Stimulated activated naive CD4-positive, alpha-beta T cell treated with Interleukin-2 at 50 U/mL for 16 hours (primary cell): ENCODE data around the gene SLC39A3.
"Not testable (repeated sequence)": the region's sequence is repeated elsewhere in the genome, so short reads cannot be mapped to it uniquely, and the experiment has no call there.

Experiments used
- DNase-seq: peaks from one replicate; lab custom pipeline; 2025; lab: John Stamatoyannopoulos, UW

The SLC39A3 gene

DNA sequence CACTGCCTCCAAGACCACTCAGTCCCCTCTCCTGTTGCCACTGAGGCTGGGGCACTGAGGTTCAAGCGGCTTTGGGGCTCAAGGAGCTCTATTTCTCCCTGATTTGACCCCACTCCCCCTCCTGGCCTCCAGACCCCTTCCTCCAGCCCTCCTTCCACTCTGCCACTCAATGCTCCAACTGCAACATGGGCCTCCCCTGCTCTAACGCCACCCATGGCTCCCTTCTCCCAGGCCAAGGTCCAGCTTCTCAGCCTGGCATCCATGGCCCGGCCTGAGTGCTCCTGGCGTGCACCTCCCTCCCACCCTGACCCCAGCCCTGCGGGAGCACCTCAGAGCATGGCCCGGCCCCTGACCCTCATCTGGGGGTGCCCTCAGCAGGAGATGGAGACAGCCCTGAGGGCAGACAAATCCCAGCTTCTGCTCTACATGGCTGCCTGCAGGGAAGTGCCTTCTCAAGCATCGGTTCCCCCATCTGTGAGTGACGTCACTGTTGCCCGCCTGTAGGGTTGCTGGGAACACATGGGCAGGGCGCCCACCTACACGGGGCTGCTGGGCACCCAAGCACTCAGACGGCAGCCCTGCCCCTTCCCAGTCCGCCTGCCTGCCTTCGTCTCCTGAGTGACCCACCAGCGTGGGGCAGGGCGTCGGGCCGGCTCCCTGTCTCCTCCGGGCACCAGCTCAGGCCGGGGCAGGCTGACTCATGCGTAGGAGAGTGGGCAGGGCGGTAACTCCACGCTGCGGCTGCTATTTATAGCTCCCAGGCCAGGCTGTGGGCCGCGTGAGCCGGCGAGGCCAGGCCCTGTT lies 17.1 kb downstream of the SLC39A3 start:
- DNase-seq, result no peak

DNA sequence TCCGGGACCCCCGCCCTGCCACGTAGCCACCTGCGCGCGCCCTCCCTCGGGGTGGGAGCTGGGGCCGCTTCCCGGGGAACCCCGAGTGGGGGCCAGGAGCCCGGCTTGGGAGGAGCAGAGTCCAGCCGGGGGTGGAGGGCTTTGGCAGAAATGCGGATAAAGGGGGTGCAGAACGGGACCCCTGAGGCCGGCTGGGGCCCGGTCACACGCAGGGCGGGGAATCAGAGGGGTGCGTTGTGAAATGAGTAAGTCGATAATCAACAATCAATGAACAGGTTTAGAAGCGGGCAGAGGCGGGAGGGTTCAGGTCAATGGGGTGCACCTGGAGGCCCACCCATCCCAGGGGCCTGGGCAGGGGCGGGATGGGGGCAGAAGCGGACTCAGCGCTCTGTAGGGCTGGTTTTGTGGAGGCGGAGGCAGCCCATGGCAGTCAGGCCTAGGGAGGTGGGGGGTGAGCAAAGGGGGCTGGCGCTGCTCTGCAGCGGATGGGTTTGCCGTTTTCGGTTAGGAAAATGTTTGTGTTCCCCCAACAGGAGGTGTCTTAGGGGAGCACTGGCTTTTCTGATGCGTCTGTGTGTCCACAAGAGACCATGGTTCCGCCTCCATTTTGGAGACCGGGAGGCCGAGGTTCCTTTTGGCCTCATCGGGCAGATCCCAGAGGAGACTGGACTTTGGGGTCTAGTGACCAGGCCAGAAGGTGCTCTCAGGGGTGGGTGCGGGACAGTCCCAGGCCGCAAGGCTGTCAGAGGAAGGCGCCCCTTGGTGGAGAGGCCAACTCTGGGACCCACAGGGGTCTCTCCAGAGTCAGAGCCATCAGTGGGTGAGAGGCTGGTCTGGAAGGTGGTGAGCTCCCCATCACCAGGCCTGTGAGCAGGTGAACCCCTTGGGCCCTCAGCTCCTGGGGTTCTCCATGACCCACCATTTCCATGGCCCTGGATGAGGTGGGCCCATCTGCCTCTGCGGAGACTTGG lies 18.0 kb downstream of the SLC39A3 start:
- no peak for DNase-seq

DNA sequence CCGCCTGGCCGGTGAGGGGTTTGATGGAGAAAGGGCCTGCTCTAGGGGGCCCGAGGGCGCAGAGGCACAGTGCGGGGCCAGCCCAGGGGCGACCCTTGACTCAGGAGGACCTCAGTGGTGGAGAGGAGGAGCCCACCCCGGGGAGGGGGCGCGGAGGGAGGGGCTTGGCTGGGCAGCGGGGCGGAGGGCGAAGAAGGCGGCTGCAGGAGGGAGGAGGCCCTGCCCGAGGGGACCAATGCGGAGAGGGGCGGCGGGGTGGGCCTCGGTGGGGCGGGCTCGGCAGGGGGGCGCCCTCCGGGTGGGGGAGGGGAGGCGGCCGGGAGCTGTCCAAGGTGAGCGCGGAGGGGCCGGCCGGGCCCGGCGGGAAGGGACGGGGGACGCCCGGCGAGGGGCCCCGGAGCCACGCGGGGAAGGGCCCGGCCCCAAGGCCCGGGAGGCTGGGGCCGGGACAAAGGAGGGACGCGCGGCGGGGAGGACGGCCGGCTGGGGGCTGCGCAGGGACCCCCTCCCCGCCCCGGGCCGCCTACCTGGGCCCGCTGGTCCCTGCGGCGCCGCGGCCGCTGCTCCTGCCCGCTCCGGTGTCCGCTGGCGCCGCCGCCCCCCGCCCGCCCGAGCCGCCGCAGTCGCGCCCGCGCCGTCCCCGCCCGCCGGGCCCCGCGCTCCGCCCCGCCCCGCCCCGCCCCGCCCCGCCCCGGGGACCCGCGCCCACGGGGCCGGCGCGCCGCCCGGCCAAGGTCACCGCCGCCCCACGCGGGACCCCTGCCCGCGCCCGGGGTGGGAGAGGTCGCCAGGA lies 18.8 kb downstream of the SLC39A3 start, which contains the start of gene DIRAS1:
Gene DIRAS1 (minus strand): TSS at position 596 of the 793 bp plus-strand sequence. CDS start 3,566 bp downstream, outside the sequence.
- DNase-seq, result no peak

GRCh38 chr19:2719920-2720776 lies 19.7 kb downstream of the SLC39A3 start:
- no peak for DNase-seq

DNA sequence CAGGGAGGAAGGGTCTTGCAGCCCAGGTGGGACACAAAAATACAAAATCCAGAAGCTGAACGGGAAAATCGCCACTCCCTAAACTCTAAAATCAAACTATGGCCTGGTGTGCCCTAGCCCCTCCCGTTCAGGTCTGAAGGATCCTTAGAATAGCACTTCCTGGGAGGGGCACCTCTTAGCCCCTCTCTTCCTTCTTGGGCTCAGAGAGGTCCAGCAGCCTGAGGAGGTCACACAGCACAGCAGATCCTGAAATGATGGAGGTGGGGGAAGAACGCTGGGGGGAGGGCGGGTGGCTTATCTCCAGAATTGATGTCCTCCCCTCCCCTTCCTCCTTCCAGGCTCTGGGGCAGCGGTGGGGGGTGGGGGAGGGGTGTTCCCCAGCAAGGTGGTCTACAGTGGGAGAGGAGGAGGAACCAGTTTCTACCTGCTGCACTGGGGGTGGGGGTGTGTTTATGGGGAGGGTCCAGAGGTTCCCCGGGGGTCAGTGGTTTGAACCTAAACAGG lies 20.5 kb downstream of the SLC39A3 start:
- no peak for DNase-seq

DNA sequence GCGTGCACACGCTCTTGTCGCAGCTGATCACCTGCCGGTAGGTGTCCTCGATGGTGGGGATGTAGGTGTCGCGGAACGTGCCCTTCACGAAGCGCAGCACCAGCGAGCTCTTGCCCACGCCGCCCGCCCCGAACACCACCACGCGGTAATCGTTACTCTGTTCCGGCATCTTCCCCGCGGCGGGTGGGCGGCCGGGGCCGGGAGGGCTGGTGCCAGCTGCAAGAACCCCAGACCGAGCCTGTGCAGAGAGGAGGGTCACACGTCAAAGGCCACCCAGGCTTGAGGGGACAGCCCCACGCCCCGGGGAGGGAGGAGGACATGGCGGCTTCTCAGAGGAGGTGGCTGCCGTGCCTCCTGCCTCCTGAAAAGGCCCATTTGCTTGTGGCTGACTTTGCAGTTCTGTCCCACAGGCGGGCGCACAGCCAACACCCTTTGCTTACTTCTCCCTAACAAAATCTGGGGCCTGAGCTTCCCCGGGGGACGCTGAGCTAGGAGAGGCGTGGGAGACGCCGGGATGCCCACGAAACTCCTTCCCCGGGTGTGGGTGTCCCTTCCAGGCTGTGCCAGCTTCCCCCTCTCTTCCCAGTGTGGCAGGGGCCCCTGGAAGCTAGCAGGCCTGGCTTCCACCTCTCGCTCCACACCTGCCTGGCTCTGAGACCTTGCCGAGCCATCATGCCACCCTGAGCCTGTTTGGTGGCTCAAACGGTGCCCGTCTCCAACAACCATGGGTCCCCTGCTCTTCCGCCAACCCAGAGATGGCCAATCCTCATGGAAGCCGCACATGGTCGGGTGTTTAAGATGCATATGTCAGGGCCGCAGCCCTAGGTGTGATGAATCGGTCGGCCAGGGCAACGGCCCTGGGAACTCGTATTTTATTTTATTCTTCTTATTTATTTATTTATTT lies 21.9 kb downstream of the SLC39A3 start:
- DNase-seq, result no peak

GRCh38 chr19:2716722-2717637 lies 22.8 kb downstream of the SLC39A3 start:
- DNase-seq, result no peak

GRCh38 chr19:2716275-2716650 lies 23.6 kb downstream of the SLC39A3 start:
- DNase-seq, result no peak

- no peak for DNase-seq
These were observed 24.1 kb downstream of the SLC39A3 start for GRCh38 chr19:2715470-2716274.

DNA sequence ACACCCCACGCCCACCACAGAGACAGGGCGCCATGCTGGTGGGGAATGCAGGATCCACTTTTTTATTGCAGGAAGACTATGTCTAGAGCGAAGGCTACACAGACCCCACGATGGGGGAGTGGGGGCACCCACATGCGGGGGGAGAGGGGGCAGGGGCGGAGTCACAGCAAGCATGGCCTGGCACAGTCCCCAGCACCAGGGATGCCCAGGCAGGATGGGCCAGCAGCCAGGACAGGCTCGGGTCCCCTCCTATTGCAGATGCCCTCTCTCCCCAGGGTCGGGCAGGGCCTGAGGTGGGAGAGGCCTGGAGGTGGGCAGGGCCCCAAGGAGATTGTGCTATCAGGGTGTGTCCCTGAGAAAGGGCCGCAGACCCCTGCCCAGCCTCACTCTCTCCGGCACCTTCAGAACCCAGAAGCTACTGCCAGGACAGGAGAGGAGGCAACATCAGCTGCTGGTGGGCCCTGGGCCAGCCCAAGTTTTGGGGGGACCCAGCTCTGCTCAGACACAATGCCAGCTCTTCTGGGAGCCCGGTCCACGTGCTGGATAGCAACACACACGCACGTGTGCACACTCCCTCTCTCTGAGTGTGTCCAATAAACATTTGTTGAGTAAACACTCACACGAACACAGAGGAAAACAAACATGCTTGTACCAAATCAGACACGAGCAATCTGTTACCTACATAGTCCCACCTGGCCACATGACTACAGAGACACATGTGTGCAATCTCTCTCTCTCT lies 25.1 kb downstream of the SLC39A3 start:
- no peak for DNase-seq

DNA sequence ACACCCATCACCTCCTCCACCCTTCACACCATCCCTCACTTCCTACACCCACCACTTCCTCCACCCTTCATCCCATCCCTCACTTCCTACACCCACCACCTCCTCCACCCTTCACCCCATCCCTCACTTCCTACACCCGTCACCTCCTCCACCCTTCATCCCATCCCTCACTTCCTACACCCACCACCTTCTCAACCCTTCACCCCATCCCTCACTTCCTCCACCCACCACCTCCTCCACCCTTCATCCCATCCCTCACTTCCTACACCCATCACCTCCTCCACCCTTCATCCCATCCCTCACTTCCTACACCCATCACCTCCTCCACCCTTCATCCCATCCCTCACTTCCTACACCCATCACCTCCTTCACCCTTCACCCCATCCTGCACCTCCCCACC lies 25.7 kb downstream of the SLC39A3 start:
- DNase-seq, result not testable (repeated sequence)

DNA sequence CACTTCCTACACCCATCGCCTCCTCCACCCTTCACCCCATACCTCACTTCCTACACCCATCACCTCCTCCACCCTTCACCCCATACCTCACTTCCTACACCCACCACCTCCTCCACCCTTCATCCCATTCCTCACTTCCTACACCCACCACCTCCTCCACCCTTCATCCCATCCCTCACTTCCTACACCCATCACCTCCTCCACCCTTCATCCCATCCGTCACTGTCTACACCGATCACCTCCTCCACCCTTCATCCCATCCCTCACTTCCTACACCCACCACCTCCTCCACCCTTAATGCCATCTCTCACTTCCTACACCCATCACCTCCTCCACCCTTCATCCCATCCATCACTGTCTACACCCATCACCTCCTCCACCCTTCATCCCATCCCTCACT lies 26.6 kb downstream of the SLC39A3 start:
- DNase-seq, result not testable (repeated sequence)

GRCh38 chr19:2711875-2712205 lies 28.0 kb downstream of the SLC39A3 start:
- DNase-seq, result no peak

- DNase-seq, result no peak
These were observed 28.5 kb downstream of the SLC39A3 start for GRCh38 chr19:2711172-2711874.

- no peak for DNase-seq
These were observed 33.6 kb downstream of the SLC39A3 start for GRCh38 chr19:2706251-2706650.

GRCh38 chr19:2703691-2704216 lies 36.1 kb downstream of the SLC39A3 start:
- DNase-seq, result no peak
